ENCODE results near the gene HYKK.

DNA sequence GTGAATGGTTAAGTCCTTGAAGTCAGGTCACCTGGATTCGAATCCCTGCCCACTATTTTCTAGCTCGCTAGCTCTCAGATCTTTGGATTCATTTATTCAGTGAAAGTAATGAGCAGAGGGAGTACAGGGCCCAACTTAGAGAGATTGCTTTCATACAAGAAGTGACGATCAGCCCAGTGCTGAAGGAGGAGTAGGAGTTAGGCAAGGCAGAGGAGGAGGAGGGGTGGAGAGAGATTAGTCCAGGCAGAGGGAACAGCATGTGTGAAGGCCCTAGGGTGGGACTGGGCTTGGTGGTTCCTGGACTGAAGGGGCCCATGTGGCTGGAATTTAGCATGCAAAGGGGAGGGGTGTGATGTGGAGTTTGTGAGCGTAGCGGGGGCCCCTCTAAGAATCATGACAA lies 54.1 kb downstream of the HYKK start:
- TF ChIP-seq, protein P1, sequence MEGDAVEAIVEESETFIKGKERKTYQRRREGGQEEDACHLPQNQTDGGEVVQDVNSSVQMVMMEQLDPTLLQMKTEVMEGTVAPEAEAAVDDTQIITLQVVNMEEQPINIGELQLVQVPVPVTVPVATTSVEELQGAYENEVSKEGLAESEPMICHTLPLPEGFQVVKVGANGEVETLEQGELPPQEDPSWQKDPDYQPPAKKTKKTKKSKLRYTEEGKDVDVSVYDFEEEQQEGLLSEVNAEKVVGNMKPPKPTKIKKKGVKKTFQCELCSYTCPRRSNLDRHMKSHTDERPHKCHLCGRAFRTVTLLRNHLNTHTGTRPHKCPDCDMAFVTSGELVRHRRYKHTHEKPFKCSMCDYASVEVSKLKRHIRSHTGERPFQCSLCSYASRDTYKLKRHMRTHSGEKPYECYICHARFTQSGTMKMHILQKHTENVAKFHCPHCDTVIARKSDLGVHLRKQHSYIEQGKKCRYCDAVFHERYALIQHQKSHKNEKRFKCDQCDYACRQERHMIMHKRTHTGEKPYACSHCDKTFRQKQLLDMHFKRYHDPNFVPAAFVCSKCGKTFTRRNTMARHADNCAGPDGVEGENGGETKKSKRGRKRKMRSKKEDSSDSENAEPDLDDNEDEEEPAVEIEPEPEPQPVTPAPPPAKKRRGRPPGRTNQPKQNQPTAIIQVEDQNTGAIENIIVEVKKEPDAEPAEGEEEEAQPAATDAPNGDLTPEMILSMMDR (IDR thresholded peaks at IDR 0.05 in 4 of 5, conservative IDR thresholded peaks at IDR 0.05 in 1 of 5), result no peak
- no peak for TF ChIP-seq POLR2A (IDR thresholded peaks at IDR 0.05)

All from gastrocnemius medialis (tissue), 4 donors.